HPDE6-E6E7 (cell line): Measurements from ENCODE around the gene CDKAL1.
"Not testable (repeated sequence)": the region's sequence is repeated elsewhere in the genome, so short reads cannot be mapped to it uniquely, and the experiment has no call there.

Source experiments
- DNase-seq: peaks from one replicate; pipeline ENCODE4 v3.0.0; 2011; ENCODE audit warnings: missing footprints; ENCODE audit errors: extremely low spot score

The CDKAL1 gene

GRCh38 chr6:21067521-21067920 is 533.3 kb downstream of the CDKAL1 start:
- DNase-seq = no peak

DNA sequence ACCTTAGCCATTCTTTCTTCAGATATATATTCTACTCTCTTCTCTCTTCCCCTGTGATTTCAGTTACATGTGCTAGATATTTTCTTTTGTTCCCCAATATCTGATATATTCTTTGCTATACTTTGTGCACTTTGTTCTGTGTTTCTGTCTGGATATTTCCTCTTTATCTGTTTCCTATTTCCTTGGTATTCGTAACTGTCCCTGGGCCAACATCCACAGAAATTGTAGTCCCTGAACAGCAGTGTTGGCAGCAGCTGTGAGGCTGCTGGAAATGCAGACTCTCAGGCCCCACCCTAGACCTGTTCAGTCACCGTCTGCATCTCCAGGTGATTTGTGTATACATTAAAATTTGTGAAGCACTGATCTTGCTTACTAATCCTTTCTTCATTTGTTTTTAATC is 536.4 kb downstream of the CDKAL1 start:
- no peak for DNase-seq

GRCh38 chr6:21071780-21072468 is 537.7 kb downstream of the CDKAL1 start:
- no peak for DNase-seq

DNA sequence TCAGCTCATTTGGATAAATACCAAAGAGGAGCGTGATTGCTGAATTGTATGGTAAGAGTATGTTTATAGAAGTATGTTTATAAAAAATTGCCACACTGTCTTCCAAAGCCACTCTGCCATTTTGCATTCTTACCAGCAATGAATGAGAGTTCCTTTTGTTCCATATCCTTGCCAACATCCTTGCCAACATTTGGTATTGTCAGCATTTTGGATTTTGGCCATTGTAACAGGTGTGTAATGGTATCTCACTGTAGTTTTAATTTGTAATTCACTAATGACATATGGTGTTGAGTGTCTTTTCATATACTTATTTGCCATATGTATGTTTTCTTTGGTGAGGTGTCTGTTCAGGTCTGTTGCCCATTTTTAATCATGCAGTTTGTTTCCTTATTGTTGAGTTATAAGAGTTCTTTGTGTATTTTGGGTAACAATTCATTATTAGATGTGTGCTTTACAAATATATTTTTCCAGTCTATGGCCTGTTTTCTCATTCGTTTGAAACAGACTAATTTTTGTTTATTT is 539.1 kb downstream of the CDKAL1 start:
- no peak for DNase-seq

DNA sequence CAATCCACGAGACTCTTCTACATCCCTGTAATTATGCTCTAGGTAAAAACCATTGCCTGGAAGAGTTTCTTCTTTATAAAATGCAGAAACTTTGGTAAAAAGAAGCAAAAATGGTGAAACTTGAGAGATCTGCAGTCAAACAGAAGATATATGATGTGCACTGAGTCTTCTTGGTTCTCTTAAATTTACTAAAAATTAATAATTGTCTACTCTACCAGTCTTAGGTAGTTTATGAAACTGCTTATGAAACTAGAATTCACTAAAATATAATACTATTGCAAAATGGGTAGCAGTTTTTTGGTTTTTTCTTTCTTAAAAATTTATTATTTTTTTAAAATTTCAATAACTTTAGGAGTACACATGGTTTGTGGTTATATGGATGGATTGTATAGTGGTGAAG is 540.2 kb downstream of the CDKAL1 start:
- no peak for DNase-seq

DNA sequence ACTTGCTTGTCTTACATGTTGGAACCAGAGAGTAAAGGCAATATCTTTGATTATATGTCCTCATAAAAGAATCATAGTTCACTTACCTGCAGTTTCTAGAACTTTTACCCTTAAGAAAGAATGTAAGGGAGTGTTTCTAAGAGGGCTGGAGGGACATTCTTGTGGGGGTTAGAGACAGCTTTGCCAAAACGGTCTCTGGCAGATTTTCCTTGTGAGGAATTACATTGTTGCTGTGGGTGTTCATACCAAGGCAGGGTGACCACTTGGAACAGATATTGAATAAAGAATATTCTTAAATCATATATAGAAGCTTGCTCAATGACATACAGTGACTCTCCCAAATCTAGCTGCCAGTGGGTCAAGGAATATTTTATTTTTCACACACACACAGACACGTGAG is 541.7 kb downstream of the CDKAL1 start:
- DNase-seq = no peak

- no peak for DNase-seq
Measured at GRCh38 chr6:21078497-21078896, 544.2 kb downstream of the CDKAL1 start.

GRCh38 chr6:21079468-21080048 is 545.3 kb downstream of the CDKAL1 start:
- no peak for DNase-seq

- DNase-seq = no peak
Measured at GRCh38 chr6:21080221-21080620, 546.0 kb downstream of the CDKAL1 start.

GRCh38 chr6:21082091-21082490 is 547.8 kb downstream of the CDKAL1 start:
- DNase-seq = no peak

DNA sequence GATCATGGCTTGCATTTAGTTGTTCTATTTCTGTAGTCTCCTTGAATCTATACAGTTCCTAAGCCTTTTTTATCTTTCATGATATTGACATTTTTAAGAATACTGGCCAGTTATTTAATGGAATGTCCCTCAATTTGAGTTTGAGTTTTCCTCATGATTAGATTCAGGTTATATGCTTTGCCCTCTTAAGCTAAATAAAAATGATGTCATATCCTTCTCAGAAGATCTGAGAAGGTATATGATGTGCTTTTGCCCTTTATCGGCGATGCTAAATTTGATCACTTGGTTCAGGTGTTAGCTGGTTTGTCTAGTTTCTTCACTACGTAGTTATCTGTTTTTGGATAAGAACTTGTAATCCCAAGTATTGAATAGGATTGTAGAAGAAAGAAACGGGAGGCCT is 549.5 kb downstream of the CDKAL1 start:
- DNase-seq = no peak

DNA sequence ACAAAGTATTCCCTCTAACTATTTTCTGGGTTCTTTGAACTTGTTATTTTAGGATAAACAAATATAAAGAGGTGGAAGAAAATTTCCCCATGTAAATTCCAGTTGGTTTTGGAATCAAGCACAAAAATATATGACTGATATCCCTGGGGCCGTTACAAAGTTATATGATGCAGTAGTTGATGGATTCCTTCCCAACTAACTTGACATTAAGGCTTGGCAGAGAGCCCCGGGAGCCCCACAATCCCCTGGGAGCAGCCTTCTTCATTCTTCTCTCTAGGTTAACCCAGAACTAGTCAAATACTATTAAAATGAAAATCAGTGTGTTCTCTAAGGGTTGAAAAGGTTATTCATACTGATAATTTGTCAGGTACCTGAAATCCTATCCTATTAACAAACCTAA is 550.4 kb downstream of the CDKAL1 start:
- DNase-seq = no peak

GRCh38 chr6:21085211-21085610 is 551.0 kb downstream of the CDKAL1 start:
- no peak for DNase-seq

- DNase-seq = no peak
Measured at GRCh38 chr6:21085643-21086042, 551.4 kb downstream of the CDKAL1 start.

DNA sequence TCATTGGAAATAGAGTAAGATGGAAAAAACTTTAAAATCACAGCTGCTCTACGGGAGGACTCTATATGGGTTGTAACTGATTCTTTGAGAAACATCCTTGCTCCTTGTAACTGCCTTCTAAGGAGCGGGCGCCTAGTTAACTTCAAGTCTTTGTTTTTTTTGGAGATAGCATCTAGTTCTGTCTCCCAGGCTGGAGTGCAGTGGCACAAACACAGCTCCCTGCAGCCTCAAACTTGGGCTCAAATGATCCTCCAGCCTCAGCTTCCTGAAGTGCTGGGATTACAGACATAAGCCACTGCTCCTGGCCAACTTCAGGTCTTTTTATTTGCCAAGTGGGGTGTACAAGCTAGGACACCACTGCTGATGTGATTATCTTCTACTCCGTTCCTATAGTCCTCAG is 552.9 kb downstream of the CDKAL1 start:
- DNase-seq = no peak

- no peak for DNase-seq
Measured at GRCh38 chr6:21091411-21091810, 557.2 kb downstream of the CDKAL1 start.

DNA sequence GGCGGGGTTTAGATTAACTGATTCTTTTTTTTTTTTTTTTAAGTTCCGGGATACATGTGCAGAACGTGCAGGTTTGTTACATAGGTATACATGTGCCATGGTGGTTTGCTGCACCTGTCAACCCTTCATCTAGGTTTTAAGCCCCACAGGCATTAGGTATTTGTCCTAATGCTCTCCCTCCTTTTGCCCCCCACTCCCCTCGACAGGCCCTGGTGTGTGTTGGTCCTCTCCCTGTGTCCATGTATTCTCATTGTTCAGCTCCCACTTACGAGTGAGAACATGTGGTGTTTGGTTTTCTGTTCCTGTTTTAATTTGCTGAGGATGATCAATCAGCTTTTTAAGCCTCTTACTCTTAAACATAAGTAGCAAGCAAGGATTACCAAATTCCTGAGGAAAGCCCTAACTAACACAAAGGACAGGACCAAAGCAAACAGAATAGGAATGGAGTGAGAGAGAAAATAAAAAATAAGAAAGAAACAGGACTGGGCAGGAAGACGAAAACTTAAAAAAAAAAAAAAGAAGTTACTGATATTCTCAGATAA is 558.0 kb downstream of the CDKAL1 start:
- not testable (repeated sequence) for DNase-seq

GRCh38 chr6:21095462-21095861 is 561.2 kb downstream of the CDKAL1 start:
- no peak for DNase-seq

- DNase-seq = no peak
Measured at GRCh38 chr6:21098134-21098533, 563.9 kb downstream of the CDKAL1 start.

DNA sequence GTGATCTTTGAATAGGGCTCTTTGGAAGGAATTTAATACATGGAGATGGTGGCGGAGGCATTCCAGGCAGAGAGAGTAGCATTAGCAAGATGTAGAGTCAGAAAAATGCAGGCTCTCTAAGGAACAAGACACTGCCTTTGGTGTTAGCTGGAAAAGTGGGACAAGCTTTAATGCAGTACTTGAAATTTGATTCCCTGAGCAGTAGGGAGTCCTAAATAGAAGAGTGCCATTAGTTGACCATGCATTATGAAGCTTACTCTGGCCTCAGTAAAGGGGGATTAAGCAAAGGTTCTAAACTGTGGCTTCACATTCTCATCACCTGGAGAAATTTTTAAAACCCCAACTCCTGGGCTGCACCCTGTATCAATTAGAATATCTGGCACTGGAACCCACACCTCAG is 564.5 kb downstream of the CDKAL1 start:
- DNase-seq = no peak

DNA sequence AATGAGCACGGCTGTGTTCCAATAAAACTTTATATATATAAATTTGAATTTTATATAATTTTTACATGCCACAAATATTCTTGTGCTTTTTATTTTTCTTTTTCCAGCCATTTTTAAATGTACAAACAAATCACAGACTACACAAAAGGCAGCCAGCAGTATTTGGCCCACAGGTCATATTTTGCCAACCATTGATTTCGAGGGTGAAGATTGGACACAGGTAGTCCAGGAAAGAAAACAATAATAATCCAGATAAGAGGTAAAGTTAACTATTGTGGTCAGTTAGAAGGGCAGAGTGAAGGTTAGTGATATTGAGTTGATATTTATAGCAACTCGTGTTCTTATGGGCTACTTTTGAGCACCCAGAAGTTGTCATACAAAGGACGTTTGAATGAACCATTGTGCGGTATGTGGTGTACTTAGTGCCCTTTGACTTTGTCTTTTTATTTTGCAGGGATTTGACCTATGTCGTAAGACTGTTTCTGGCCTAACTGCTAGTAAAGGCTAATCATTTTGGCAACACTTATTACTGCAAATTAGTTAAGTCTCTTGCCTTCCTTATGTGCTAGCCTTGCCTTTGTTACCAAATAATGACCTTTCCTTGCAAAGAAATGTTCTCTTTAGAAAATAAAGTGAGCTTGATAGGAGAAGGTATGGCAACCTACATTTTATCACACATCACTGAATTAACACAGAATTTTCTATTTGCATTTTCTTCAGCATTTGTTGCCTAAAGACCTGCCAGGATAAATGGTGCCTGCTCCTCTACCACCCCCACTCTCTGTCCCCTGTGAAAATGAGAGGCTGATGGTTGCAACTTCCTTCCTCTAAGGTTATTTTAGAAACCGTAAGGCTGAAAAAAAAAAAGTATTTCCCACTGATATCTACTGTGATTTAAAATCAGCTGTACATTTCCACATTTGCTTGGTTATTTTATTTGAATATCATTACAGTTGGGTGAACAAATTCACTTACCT is 565.4 kb downstream of the CDKAL1 start:
- no peak for DNase-seq

- DNase-seq = no peak
Measured at GRCh38 chr6:21100991-21101390, 566.7 kb downstream of the CDKAL1 start.
